ENCODE results near the gene CDCA3.

The CDCA3 gene

DNA sequence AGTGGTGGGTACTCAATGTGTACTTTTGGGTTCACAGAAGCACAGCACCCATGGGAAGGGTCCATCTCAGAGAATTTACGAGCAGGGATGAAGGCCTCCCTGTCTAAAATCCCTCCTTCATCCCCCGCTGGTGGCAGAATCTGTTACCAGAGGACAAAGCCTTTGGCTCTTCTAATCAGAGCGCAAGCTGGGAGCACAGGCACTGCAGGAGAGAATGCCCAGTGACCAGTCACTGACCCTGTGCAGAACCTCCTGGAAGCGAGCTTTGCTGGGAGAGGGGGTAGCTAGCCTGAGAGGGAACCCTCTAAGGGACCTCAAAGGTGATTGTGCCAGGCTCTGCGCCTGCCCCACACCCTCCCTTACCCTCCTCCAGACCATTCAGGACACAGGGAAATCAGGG, 30.9 kb downstream of the CDCA3 start:
- no peak for DNase-seq (ENCODE audit: low read depth)

DNA sequence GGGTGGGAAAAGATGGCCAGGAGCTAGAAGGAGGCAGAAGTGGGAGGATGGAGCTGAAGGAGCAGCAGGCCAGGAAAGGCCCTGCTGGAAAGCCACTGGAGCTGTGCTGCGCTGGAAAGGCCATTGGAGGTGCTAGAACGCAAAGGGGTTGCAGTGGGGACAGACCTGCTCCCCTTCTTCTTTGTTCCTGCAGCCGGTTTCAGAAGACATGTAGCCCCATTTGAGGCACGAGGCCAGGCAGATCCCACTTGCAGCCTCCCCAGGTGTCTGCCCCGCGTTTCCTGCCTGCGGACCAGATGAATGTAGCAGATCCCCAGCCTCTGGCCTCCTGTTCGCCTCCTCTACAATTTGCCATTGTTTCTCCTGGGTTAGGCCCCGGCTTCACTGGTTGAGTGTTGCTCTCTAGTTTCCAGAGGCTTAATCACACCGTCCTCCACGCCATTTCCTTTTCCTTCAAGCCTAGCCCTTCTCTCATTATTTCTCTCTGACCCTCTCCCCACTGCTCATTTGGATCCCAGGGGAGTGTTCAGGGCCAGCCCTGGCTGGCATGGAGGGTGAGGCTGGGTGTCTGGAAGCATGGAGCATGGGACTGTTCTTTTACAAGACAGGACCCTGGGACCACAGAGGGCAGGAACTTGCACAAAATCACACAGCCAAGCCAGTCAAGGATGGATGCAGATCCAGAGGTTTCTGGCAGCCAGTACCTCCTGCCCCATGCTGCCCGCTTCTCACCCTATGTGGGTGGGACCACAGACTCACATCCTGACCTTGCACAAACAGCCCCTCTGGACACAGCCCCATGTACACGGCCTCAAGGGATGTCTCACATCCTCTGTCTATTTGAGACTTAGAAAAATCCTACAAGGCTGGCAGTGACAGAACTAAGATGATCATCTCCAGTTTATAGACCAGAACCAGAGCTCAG, 31.7 kb downstream of the CDCA3 start:
- DNase-seq (ENCODE audit: low read depth) = no peak

DNA sequence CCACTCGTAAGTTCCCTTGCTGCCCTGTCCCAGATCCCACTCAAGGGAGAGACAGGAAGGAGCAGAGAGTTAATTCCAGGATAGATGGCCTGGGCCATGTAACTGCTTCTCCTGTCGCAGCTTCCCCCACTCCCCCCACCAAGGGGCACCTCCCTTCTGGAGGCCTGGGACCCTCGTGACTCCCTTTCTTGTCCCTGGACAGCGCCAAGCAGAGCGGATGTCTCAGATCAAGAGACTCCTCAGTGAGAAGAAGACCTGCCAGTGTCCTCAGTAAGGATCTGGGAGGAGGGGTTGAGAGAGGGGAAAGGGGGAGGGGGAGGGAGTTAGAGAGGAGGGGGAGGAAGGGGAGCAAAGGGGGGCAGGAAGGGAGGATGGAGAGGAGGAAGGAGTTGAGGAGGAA, 32.4 kb downstream of the CDCA3 start:
- no peak for DNase-seq (ENCODE audit: low read depth)

DNA sequence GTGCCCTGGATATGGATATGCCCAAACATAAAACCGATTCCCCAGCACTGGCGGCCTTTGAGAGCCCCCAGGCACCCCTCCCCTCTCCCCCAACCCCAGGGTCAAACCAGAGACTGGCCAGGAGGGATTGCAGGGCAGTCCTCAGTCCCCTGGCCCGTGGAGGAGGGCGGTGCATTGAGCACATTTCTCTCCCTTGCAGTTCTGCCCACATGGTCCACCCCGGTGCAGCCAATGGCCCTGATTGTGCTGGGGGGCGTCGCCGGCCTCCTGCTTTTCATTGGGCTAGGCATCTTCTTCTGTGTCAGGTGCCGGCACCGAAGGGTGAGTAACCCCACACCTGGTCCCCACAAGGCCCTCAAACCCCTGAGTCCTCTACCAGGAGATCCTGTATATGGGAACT, 32.9 kb downstream of the CDCA3 start:
- no peak for DNase-seq (ENCODE audit: low read depth)

DNA sequence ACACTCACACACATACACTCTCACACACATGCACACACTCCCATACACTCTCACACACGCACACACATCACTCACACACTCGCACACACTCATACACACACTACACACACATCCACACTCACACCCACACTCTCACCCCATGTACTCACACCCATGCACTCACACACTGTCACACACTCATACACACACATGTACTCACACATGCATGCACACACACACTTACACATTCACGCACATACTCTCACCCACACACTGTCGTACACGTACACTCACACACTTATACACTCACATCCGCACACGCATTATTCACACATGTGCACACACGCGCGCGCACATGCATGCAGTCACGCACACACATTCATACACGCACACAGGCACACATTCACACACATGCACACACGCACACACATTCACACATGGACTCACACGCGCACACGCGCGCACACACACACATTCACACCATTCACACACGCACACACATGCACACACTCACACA, 33.4 kb downstream of the CDCA3 start:
- no peak for DNase-seq (ENCODE audit: low read depth)

DNA sequence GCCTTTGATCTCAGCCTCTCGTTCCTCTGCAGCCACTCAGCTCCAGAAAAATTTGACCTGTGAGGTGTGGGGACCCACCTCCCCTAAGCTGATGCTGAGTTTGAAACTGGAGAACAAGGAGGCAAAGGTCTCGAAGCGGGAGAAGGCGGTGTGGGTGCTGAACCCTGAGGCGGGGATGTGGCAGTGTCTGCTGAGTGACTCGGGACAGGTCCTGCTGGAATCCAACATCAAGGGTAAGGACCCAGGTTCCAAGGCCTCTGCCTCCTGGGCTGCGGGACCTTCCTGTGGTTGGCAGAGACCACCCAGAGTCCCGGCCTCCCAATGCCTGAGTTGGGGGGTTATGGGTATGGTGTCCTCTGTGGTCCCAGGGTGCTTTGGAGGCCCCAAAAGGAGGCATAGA, 34.0 kb downstream of the CDCA3 start:
- no peak for DNase-seq (ENCODE audit: low read depth)

DNA sequence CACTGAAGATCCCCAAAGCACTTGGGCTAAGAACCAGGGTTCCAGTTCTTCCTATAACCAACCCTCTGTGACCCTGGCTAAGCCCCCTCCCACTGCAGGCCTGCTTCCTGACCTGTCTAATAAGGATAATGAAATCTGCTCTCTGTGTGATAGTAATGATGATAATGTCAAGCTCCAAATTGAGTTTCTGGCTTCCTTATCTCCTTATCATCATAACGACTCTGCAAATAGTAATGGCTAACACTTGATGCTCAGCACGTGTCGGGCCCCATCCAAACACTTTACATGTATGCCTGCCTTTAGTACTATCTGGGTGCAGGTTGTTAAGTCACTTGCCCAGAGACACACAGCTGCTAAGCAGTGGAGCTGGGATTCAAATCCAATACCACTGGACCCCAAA, 34.5 kb downstream of the CDCA3 start:
- no peak for DNase-seq (ENCODE audit: low read depth)

DNA sequence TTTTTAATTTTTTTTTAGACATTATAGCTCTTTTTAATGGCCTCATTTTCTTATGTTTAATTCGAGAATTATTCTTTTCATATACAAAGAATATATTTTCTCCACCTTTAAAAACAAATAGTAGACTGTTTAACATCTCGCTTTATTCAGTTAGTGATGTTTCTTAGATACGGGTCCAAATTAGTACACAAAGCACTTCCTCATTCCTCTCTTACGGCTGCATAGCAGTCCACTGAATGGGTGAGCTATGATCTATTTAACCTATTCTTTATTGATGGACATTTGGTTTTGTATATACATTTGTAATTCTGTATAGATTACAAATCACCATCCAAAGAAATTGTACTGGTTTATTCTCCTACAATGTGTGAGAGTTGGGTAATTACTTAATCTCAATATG, 37.7 kb downstream of the CDCA3 start:
- DNase-seq (ENCODE audit: low read depth) = no peak

DNA sequence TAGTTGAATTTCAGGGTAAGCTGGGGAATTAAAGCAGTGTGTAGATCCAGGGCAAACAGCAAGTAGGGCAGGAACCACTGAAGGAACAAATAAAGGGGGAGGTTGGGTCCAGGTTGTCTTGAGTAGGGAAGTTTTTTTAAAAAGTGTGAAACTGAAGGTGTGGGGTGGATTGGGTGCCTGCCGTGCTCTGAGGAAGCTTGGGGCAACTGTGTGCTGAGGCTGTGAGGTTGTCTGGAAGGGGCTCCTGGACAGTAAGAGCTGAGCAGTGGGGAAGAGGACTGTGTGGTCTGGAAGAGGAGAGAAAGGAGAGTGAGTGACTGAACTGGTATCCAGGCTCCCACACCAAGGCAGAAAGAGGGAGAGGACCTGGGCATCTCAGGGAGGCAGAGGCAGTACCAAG, 40.3 kb downstream of the CDCA3 start:
- no peak for DNase-seq (ENCODE audit: low read depth)

DNA sequence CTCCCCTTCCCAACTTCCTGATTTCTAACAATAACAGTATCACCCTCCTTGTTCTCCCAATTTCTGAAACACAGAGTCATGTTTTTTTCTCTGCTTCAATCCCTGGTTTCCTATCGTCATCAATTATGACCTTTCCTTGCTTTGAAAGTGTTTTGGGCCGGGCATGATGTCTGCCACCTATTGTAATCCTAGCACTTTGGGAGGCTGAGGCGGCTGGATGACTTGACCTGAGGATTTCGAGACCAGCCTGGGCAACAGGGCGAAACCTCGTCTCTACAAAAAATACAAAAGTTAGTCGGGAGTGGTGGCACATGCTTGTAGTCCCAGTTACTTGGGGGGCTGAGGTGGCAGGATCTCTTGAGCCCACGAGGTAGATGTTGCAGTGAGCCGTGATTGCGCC, 42.0 kb downstream of the CDCA3 start:
- DNase-seq (ENCODE audit: low read depth) = no peak

DNA sequence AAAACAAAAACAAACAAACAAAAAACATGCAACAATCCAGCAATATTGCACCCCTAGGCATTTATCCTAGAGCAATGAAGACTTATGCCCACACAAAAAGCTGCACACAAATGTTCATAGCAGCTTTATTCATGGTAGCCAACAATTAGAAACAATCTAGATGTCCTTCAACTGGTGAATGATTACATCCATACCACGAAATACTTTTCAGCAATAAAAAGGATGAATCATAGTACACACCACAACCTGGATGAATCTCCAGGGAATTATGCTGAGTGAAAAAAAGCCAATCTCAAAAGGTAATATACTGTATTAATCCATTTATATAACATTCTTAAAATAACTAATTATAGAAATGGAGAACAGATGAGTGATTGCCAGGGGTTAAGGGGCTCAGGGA, 43.9 kb downstream of the CDCA3 start:
- DNase-seq (ENCODE audit: low read depth) = no peak

DNA sequence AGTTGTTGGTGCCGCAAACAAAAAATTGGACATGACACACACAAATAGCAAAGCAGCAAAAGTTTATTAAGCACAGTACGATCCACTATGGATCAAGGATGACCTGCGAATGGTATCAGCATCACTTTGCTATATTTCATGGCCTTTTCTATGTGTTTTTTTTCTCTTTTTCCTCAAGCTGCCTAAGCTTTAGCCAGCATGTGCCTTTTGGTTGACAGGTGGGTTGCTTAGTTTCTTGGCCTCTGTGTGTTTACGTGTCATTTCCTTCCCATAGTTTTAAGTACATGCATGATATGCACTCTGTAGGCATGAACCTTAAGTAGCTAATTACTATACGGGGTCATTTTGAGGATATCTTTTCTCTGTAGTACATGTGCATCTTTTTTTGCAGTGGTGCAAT, 51.9 kb downstream of the CDCA3 start:
- DNase-seq (ENCODE audit: low read depth) = no peak

All from HS-5 (cell line).